WTC11 (cell line): ENCODE data around the gene HBZ. TPM values are rescaled to one million over a fixed set of nuclear protein-coding genes. Genes with fewer than 3 reads are reported as not detected.

Experiments
- ATAC-seq: fragments of 200-7000 bp; cut with Tn5 transposase; 2 replicates; pipeline ENCODE4 v1.10.0; 2021; ENCODE audit warnings: mild to moderate bottlenecking, moderate library complexity
- CTCF ChIA-PET: fragments of 300-600 bp; sonication (Branson Sonifier 250); formaldehyde crosslinking; loops from one replicate; lab custom pipeline; 2021; ENCODE audit warnings: antibody characterized with exemption; lab: Charles Lee
- POLR2A ChIA-PET: fragments of 350-600 bp; sonication (Branson Sonifier 250); formaldehyde crosslinking; loops from one replicate; lab custom pipeline; 2021; ENCODE audit warnings: antibody characterized with exemption; lab: Charles Lee
- DNase-seq: peaks from one replicate; pipeline ENCODE4 v3.0.0; 2021; ENCODE audit warnings: low spot score
- H3K27ac Mint-ChIP-seq: 2 replicates; pipeline ENCODE4 v1.8.0; 2021; ENCODE audit warnings: mixed read lengths
- H3K27me3 Mint-ChIP-seq: 2 replicates; pipeline ENCODE4 v1.8.0; 2021; ENCODE audit warnings: low read depth, mild to moderate bottlenecking, moderate library complexity, mixed read lengths
- H3K36me3 Mint-ChIP-seq: 2 replicates; pipeline ENCODE4 v1.8.0; 2021; ENCODE audit warnings: mixed read lengths
- H3K4me1 Mint-ChIP-seq: 2 replicates; pipeline ENCODE4 v1.8.0; 2022; ENCODE audit warnings: mixed read lengths
- H3K4me3 Mint-ChIP-seq: 2 replicates; pipeline ENCODE4 v1.8.0; 2021; ENCODE audit warnings: mild to moderate bottlenecking, moderate library complexity, mixed read lengths
- H3K9me3 Mint-ChIP-seq: 2 replicates; pipeline ENCODE4 v1.8.0; 2021; ENCODE audit warnings: mixed read lengths
- AFF4 ChIP-seq: sonication (generic); formaldehyde crosslinking; IDR thresholded peaks from 2 replicates; pipeline ENCODE4 v1.8.1; 2023; ENCODE audit warnings: mild to moderate bottlenecking, missing genetic modification reagents, borderline replicate concordance
- ATF1 ChIP-seq: sonication (generic); formaldehyde crosslinking; IDR thresholded peaks from 2 replicates; pipeline ENCODE4 v1.8.1; 2023; ENCODE audit warnings: mild to moderate bottlenecking, moderate library complexity, missing genetic modification reagents
- GABPB1 ChIP-seq: sonication (generic); formaldehyde crosslinking; IDR thresholded peaks from 2 replicates; pipeline ENCODE4 v1.8.1; 2023; ENCODE audit warnings: mild to moderate bottlenecking, missing genetic modification reagents
- MXD4 ChIP-seq: fragments of 250-450 bp; sonication (Bioruptor Pico); IDR thresholded peaks from 2 replicates; pipeline ENCODE4 v1.8.0; 2021; ENCODE audit warnings: mild to moderate bottlenecking, moderate library complexity, borderline replicate concordance
- PREB ChIP-seq: sonication (generic); formaldehyde crosslinking; IDR thresholded peaks from 2 replicates; pipeline ENCODE4 v1.8.1; 2022; ENCODE audit warnings: mild to moderate bottlenecking, missing genetic modification reagents, moderate library complexity, borderline replicate concordance
- RELA ChIP-seq: sonication (generic); formaldehyde crosslinking; IDR thresholded peaks from 2 replicates; pipeline ENCODE4 v1.8.1; 2022; ENCODE audit warnings: missing genetic modification reagents, mild to moderate bottlenecking, borderline replicate concordance
- SP1 ChIP-seq: sonication (generic); formaldehyde crosslinking; conservative IDR thresholded peaks from 2 replicates; pipeline ENCODE4 v1.8.1; 2022; ENCODE audit warnings: missing genetic modification reagents
- TEAD4 ChIP-seq: sonication (generic); formaldehyde crosslinking; IDR thresholded peaks from 2 replicates; pipeline ENCODE4 v1.8.0; 2022; ENCODE audit warnings: mild to moderate bottlenecking, missing genetic modification reagents
- USF1 ChIP-seq: sonication (generic); formaldehyde crosslinking; IDR thresholded peaks from 2 replicates; pipeline ENCODE4 v1.8.0; 2022; ENCODE audit warnings: mild to moderate bottlenecking, missing genetic modification reagents
- ZNF232 ChIP-seq: sonication (generic); formaldehyde crosslinking; IDR thresholded peaks from 2 replicates; pipeline ENCODE4 v1.8.0; 2022; ENCODE audit warnings: mild to moderate bottlenecking, missing genetic modification reagents
- ZNF263 ChIP-seq: sonication (generic); formaldehyde crosslinking; IDR thresholded peaks from 2 replicates; pipeline ENCODE4 v1.8.1; 2022; ENCODE audit warnings: low read depth, mild to moderate bottlenecking, moderate library complexity, missing genetic modification reagents
- ZNF671 ChIP-seq: fragments of 250-450 bp; sonication (Bioruptor Pico); IDR thresholded peaks from 2 replicates; pipeline ENCODE4 v1.8.0; 2021; ENCODE audit warnings: mild to moderate bottlenecking
- total RNA-seq: library from RNA; stranded (reverse); gene quantifications from 3 replicates; pipeline ENCODE4 v1.2.3, GENCODE V29; 2021
- TF ChIP-seq, protein P1 (sequence below): sonication (generic); formaldehyde crosslinking; IDR thresholded peaks from 2 replicates; pipeline ENCODE4 v1.8.0; 2022; ENCODE audit warnings: missing genetic modification reagents
- TF ChIP-seq, protein P2 (sequence below): fragments of 200-600 bp; IDR thresholded peaks from 2 replicates; pipeline ENCODE4 v1.8.0; 2022; ENCODE audit warnings: antibody characterized with exemption
- TF ChIP-seq, protein P3 (sequence below): sonication (generic); formaldehyde crosslinking; IDR thresholded peaks from 2 replicates; pipeline ENCODE4 v1.8.1; 2022; ENCODE audit warnings: mild to moderate bottlenecking, moderate library complexity, missing genetic modification reagents
- TF ChIP-seq, protein P4 (sequence below): sonication (generic); formaldehyde crosslinking; IDR thresholded peaks from 2 replicates; pipeline ENCODE4 v1.8.0; 2022; ENCODE audit warnings: mild to moderate bottlenecking, missing genetic modification reagents

Gene HBZ
- total RNA-seq, 1 experiment from 2014 or later: 0.52 TPM

GRCh38 chr16:133716-134115, 18.7 kb upstream of the HBZ start (continued):
- no peak for TF ChIP-seq MXD4
- TF ChIP-seq, protein P1, sequence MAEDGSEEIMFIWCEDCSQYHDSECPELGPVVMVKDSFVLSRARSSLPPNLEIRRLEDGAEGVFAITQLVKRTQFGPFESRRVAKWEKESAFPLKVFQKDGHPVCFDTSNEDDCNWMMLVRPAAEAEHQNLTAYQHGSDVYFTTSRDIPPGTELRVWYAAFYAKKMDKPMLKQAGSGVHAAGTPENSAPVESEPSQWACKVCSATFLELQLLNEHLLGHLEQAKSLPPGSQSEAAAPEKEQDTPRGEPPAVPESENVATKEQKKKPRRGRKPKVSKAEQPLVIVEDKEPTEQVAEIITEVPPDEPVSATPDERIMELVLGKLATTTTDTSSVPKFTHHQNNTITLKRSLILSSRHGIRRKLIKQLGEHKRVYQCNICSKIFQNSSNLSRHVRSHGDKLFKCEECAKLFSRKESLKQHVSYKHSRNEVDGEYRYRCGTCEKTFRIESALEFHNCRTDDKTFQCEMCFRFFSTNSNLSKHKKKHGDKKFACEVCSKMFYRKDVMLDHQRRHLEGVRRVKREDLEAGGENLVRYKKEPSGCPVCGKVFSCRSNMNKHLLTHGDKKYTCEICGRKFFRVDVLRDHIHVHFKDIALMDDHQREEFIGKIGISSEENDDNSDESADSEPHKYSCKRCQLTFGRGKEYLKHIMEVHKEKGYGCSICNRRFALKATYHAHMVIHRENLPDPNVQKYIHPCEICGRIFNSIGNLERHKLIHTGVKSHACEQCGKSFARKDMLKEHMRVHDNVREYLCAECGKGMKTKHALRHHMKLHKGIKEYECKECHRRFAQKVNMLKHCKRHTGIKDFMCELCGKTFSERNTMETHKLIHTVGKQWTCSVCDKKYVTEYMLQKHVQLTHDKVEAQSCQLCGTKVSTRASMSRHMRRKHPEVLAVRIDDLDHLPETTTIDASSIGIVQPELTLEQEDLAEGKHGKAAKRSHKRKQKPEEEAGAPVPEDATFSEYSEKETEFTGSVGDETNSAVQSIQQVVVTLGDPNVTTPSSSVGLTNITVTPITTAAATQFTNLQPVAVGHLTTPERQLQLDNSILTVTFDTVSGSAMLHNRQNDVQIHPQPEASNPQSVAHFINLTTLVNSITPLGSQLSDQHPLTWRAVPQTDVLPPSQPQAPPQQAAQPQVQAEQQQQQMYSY (CRISPR knock-in tag): no peak
- no peak for TF ChIP-seq SP1 (CRISPR knock-in tag)
- no peak for TF ChIP-seq USF1 (CRISPR knock-in tag)

DNA sequence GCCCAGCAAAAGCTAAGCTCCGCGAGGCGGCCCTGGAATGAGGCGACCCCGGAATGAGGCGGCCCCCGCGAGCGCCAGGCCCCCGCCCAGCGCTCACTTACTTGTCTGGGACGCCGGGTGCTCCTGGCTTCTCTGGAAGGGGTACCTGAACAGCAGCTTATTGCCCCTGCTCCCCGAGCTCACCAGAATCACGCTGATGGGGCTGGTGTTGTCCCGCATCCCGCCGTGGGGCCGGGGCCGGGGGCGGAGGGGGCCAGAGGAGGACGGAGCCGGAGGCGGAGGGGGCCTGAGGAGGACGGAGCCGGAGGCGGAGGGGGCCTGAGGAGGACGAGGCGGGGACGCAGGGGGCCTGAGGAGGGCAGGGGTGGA, 14.4 kb upstream of the HBZ start:
- POLR2A ChIA-PET: interaction anchor here (0.5 kb wide), 1 partner anchor 114 kb away, joined by 4 read pairs; no protein-coding TSS in a partner anchor
- H3K27me3 Mint-ChIP-seq: peaks cover 12% of the 10 kb centered on the region
- ATAC-seq: peak; percentile 27
- TF ChIP-seq ZNF232 (CRISPR knock-in tag) (no peak), ZNF263 (CRISPR knock-in tag) (peak; percentile 74; the same call in 1 of the 2 replicates)
- TF ChIP-seq, all 79 proteins: peak for 1
- DNase-seq: peak; percentile 57
- H3K4me1 Mint-ChIP-seq: no peaks in the 10 kb centered on the region
- H3K36me3 Mint-ChIP-seq: no peaks in the 10 kb centered on the region
- peaks cover 5% of the 10 kb centered on the region; the same call in 1 of the 2 replicates for H3K9me3 Mint-ChIP-seq
- peak overlapping the region; percentile 80 for H3K4me3 Mint-ChIP-seq
- H3K27ac Mint-ChIP-seq: no peak overlapping the region
- CTCF ChIA-PET: interaction anchor here (0.7 to 2.8 kb wide), 6 partner anchors 20 to 1842 kb away, joined by 3 to 11 read pairs (median 8); partner anchors contain the start of genes AXIN1 and HBQ1

GRCh38 chr16:140175-140857, 12.1 kb upstream of the HBZ start:
- POLR2A ChIA-PET: no interaction called here
- CTCF ChIA-PET: interaction anchor here (0.6 to 2.1 kb wide), 2 partner anchors 23 to 60 kb away, joined by 3 to 6 read pairs; no protein-coding TSS in a partner anchor
- no peak for TF ChIP-seq PREB (CRISPR knock-in tag)
- TF ChIP-seq ZNF263 (CRISPR knock-in tag): no peak
- TF ChIP-seq, protein P2, sequence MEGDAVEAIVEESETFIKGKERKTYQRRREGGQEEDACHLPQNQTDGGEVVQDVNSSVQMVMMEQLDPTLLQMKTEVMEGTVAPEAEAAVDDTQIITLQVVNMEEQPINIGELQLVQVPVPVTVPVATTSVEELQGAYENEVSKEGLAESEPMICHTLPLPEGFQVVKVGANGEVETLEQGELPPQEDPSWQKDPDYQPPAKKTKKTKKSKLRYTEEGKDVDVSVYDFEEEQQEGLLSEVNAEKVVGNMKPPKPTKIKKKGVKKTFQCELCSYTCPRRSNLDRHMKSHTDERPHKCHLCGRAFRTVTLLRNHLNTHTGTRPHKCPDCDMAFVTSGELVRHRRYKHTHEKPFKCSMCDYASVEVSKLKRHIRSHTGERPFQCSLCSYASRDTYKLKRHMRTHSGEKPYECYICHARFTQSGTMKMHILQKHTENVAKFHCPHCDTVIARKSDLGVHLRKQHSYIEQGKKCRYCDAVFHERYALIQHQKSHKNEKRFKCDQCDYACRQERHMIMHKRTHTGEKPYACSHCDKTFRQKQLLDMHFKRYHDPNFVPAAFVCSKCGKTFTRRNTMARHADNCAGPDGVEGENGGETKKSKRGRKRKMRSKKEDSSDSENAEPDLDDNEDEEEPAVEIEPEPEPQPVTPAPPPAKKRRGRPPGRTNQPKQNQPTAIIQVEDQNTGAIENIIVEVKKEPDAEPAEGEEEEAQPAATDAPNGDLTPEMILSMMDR: no peak
- no peak for TF ChIP-seq ZNF232 (CRISPR knock-in tag)
- TF ChIP-seq, protein P3, sequence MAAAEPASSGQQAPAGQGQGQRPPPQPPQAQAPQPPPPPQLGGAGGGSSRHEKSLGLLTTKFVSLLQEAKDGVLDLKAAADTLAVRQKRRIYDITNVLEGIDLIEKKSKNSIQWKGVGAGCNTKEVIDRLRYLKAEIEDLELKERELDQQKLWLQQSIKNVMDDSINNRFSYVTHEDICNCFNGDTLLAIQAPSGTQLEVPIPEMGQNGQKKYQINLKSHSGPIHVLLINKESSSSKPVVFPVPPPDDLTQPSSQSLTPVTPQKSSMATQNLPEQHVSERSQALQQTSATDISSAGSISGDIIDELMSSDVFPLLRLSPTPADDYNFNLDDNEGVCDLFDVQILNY (CRISPR knock-in tag): no peak
- no peak for TF ChIP-seq GABPB1 (CRISPR knock-in tag)
- no peak for TF ChIP-seq ATF1
- no peak for TF ChIP-seq AFF4 (CRISPR knock-in tag)
- TF ChIP-seq TEAD4 (CRISPR knock-in tag): no peak
- no peak for TF ChIP-seq ZNF671 (CRISPR knock-in tag)
- TF ChIP-seq MXD4: no peak
- TF ChIP-seq, protein P4, sequence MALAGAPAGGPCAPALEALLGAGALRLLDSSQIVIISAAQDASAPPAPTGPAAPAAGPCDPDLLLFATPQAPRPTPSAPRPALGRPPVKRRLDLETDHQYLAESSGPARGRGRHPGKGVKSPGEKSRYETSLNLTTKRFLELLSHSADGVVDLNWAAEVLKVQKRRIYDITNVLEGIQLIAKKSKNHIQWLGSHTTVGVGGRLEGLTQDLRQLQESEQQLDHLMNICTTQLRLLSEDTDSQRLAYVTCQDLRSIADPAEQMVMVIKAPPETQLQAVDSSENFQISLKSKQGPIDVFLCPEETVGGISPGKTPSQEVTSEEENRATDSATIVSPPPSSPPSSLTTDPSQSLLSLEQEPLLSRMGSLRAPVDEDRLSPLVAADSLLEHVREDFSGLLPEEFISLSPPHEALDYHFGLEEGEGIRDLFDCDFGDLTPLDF (CRISPR knock-in tag): no peak
- TF ChIP-seq RELA: no peak
- DNase-seq (no peak), ATAC-seq (no peak)
- Mint-ChIP-seq H3K4me1 (no peaks in the 10 kb centered on the region), H3K9me3 (peaks cover 5% of the 10 kb centered on the region; the same call in 1 of the 2 replicates), H3K27ac (no peak overlapping the region), H3K4me3 (0 out of 2 replicates have a peak overlapping the region, but pooled peaks have one; percentile 61), H3K36me3 (no peaks in the 10 kb centered on the region), H3K27me3 (peaks cover 28% of the 10 kb centered on the region)
